GM12878 (cell line): Measurements from ENCODE around the gene TMEM120B. TPM values are rescaled to one million over a fixed set of nuclear protein-coding genes. Genes with fewer than 3 reads are reported as not detected.

Experiments used
- ASH2L ChIP-seq: fragments of 300-600, 200-600 bp; sonication (generic); IDR thresholded peaks from 2 replicates; pipeline ENCODE4 v1.6.1; 2017; ENCODE audit warnings: low read depth, mild to moderate bottlenecking, borderline replicate concordance
- CEBPB ChIP-seq, 2 experiments: fragments of 150-350 bp in 1 of 2; IDR thresholded peaks; 2 replicates each; pipeline ENCODE4 v1.6.1; 2012 to 2014; ENCODE audit warnings: low read depth in 2 of 2, low read length in 2 of 2, borderline replicate concordance in 1 of 2, inconsistent platforms in 1 of 2
- CHD4 ChIP-seq: fragments of 200-600 bp; sonication (generic); IDR thresholded peaks from 2 replicates; pipeline ENCODE4 v1.6.1; 2016; ENCODE audit warnings: mild to moderate bottlenecking
- CUX1 ChIP-seq: IDR thresholded peaks from 2 replicates; pipeline ENCODE4 v1.6.1; 2012; ENCODE audit warnings: improper control_type of control experiment, low read depth, low read length; ENCODE audit not compliant: insufficient replicate concordance
- ELK1 ChIP-seq: IDR thresholded peaks from 2 replicates; pipeline ENCODE4 v1.6.1; 2012; ENCODE audit warnings: low read depth, low read length, improper control_type of control experiment
- HCFC1 ChIP-seq: fragments of 150-350 bp; IDR thresholded peaks from 2 replicates; pipeline ENCODE4 v1.6.1; 2014; ENCODE audit warnings: low read length
- PBX3 ChIP-seq: IDR thresholded peaks from 2 replicates; pipeline ENCODE4 v1.6.1; 2011; ENCODE audit warnings: mild to moderate bottlenecking, low read depth, low read length, moderate library complexity; ENCODE audit not compliant: insufficient replicate concordance
- POLR2AphosphoS2 ChIP-seq: IDR thresholded peaks from 2 replicates; pipeline ENCODE4 v1.6.1; 2011; ENCODE audit warnings: low read depth, mild to moderate bottlenecking, low read length, improper control_type of control experiment, moderate library complexity
- RELB ChIP-seq: fragments of 450-650 bp; IDR thresholded peaks from 2 replicates; pipeline ENCODE4 v1.6.1; 2017; ENCODE audit warnings: low read depth, mild to moderate bottlenecking, moderate library complexity
- RUNX3 ChIP-seq: IDR thresholded peaks from 2 replicates; pipeline ENCODE4 v1.6.1; 2012; ENCODE audit warnings: low read length, inconsistent platforms
- SMC3 ChIP-seq: IDR thresholded peaks from 2 replicates; pipeline ENCODE4 v1.6.1; 2011; ENCODE audit warnings: low read length, improper control_type of control experiment, borderline replicate concordance
- ZBTB40 ChIP-seq: fragments of 450-650 bp; IDR thresholded peaks from 2 replicates; pipeline ENCODE4 v1.6.1; 2016; ENCODE audit warnings: mild to moderate bottlenecking, moderate library complexity, borderline replicate concordance
- ZNF207 ChIP-seq: fragments of 450-650 bp; IDR thresholded peaks from 2 replicates; pipeline ENCODE4 v1.6.1; 2014; ENCODE audit warnings: antibody characterized with exemption, mild to moderate bottlenecking, borderline replicate concordance
- ZNF384 ChIP-seq: IDR thresholded peaks from 2 replicates; pipeline ENCODE4 v1.6.1; 2012; ENCODE audit warnings: low read depth, mild to moderate bottlenecking, low read length, improper control_type of control experiment, borderline replicate concordance
- polyA plus RNA-seq, 11 experiments: library from polyadenylated mRNA; depleted of rRNA in 4 of 11; unstranded in 6 of 11; stranded (reverse) in 5 of 11; fragments of >200 nt; fragmentation: Nextera tagmentation in 4 of 11; fragmentation: Illumina TruSeq in 1 of 11; extraction: Ambion mirVana in 4 of 11; extraction: Trizol in 1 of 11; gene quantifications; 1 replicate in 1 of 11; 2 replicates in 10 of 11; pipeline versions ENCODE4 v1.2.1 to v1.2.3, GENCODE V29; 2011 to 2016; ENCODE audit warnings: inconsistent platforms in 2 of 11, missing spikeins in 2 of 11, low read depth in 1 of 11
- total RNA-seq, 4 experiments: library from RNA; depleted of rRNA in 3 of 4; stranded (reverse); fragments of >200 nt in 3 of 4; fragmentation: Illumina TruSeq in 1 of 4; extraction: Trizol in 1 of 4; gene quantifications; 2 replicates each; pipeline versions ENCODE4 v1.2.1 to v1.2.3, GENCODE V29; 2013 to 2021

Gene TMEM120B
- total and polyA plus RNA-seq, 10 of the 15 experiments (the other 5 are each of a cell fraction or from before 2014, with no cell fraction given), result 4.0 to 26.2 (median 9.2) TPM

GRCh38 chr12:121802843-121803698 is 90.5 kb downstream of the TMEM120B start (continued):
- TF ChIP-seq ZNF207 (peak; percentile 83; the same call in 1 of the 2 replicates), ELK1 (no peak), ASH2L (no peak), SMC3 (no peak), PBX3 (no peak), CHD4 (no peak), ZNF384 (no peak), RELB (no peak; the same call in 1 of the 2 replicates), POLR2AphosphoS2 (peak; percentile 95), HCFC1 (no peak; the same call in none of the 2 replicates), RUNX3 (no peak), CUX1 (no peak), ZBTB40 (no peak), CEBPB (IDR thresholded peaks at IDR 0.05; ENCODE audit: borderline replicate concordance in 1 of 2, low read depth in 2 of 2, low read length in 2 of 2) (no peak)
